OCI-LY3 (cell line): ENCODE data around the gene DNAI2.

Experiments
- H2AFZ ChIP-seq: fragments of 200-600, 300-600 bp; shearing (Covaris generic); 2 replicates; pipeline ENCODE4 v1.6.0; 2014; ENCODE audit warnings: antibody characterized with exemption, low read depth, low read length
- H3K27ac ChIP-seq: fragments of 200-600, 300-600 bp; sonication (generic); 2 replicates; pipeline ENCODE4 v1.5.1; 2014; ENCODE audit warnings: mild to moderate bottlenecking, low read length, moderate library complexity, mixed read lengths
- H3K27me3 ChIP-seq: fragments of 200-600, 300-600 bp; sonication (generic); 2 replicates; pipeline ENCODE4 v1.6.1; 2014; ENCODE audit warnings: low read depth, low read length, mixed read lengths
- H3K36me3 ChIP-seq: fragments of 200-600, 300-600 bp; sonication (generic); replicated peaks from 2 replicates; pipeline ENCODE3; 2014; ENCODE audit warnings: low read depth, low read length, mixed read lengths
- H3K4me1 ChIP-seq: fragments of 300-600, 200-600 bp; sonication (generic); 2 replicates; pipeline ENCODE4 v1.6.1; 2014; ENCODE audit warnings: low read length, mixed read lengths
- H3K4me2 ChIP-seq: fragments of 200-600, 300-600 bp; sonication (generic); 2 replicates; pipeline ENCODE4 v1.6.1; 2014; ENCODE audit warnings: low read length, mixed read lengths
- H3K4me3 ChIP-seq: fragments of 300-600, 200-600 bp; sonication (generic); 2 replicates; pipeline ENCODE4 v1.5.1; 2014; ENCODE audit warnings: antibody characterized with exemption, mild to moderate bottlenecking, low read length, moderate library complexity
- H3K79me2 ChIP-seq: fragments of 300-600, 200-600 bp; shearing (Covaris generic); 2 replicates; pipeline ENCODE4 v1.6.1; 2014; ENCODE audit warnings: mild to moderate bottlenecking, low read length, mixed read lengths
- H3K9ac ChIP-seq: fragments of 300-600, 200-600 bp; shearing (Covaris generic); 2 replicates; pipeline ENCODE4 v1.6.0; 2014; ENCODE audit warnings: mild to moderate bottlenecking, low read length, moderate library complexity
- H3K9me3 ChIP-seq: fragments of 200-600, 300-600 bp; shearing (Covaris generic); 2 replicates; pipeline ENCODE4 v1.6.1; 2014; ENCODE audit warnings: low read length, mixed read lengths; ENCODE audit not compliant: insufficient read depth
- H4K20me1 ChIP-seq: fragments of 200-600, 300-600 bp; sonication (generic); 2 replicates; pipeline ENCODE4 v1.6.1; 2016; ENCODE audit warnings: low read length, mixed read lengths; ENCODE audit not compliant: insufficient read depth
- CTCF ChIP-seq: fragments of 200-600, 300-600 bp; sonication (generic); IDR thresholded peaks from 2 replicates; pipeline ENCODE4 v1.5.1; 2014; ENCODE audit warnings: antibody characterized with exemption, low read length, low read depth
- EZH2phosphoT487 ChIP-seq: fragments of 200-600 bp; shearing (Covaris generic); IDR thresholded peaks from 2 replicates; pipeline ENCODE4 v1.6.1; 2018; ENCODE audit warnings: antibody characterized with exemption, mixed run types, low read depth

DNAI2 gene

GRCh38 chr17:74309902-74310301 lies 35.9 kb downstream of the DNAI2 start:
- Histone ChIP-seq H3K4me1 (no peaks in the 10 kb centered on the region), H3K4me3 (no peak overlapping the region), H3K9ac (no peak overlapping the region), H4K20me1 (no peaks in the 10 kb centered on the region), H3K4me2 (no peak overlapping the region), H3K36me3 (no peaks in the 10 kb centered on the region), H3K79me2 (no peaks in the 10 kb centered on the region), H3K27me3 (no peaks in the 10 kb centered on the region), H2AFZ (no peak overlapping the region), H3K27ac (no peak overlapping the region), H3K9me3 (no peaks in the 10 kb centered on the region)
- TF ChIP-seq EZH2phosphoT487 (no peak), CTCF (no peak)

- Histone ChIP-seq H3K27ac (no peak overlapping the region), H4K20me1 (no peaks in the 10 kb centered on the region), H3K79me2 (no peaks in the 10 kb centered on the region), H3K36me3 (no peaks in the 10 kb centered on the region), H3K27me3 (no peaks in the 10 kb centered on the region), H3K4me2 (no peak overlapping the region), H3K4me3 (no peak overlapping the region), H2AFZ (no peak overlapping the region), H3K9ac (no peak overlapping the region), H3K9me3 (no peaks in the 10 kb centered on the region), H3K4me1 (no peaks in the 10 kb centered on the region)
- TF ChIP-seq CTCF (no peak), EZH2phosphoT487 (no peak)
Observed at GRCh38 chr17:74314877-74315276, 40.8 kb downstream of the DNAI2 start.

GRCh38 chr17:74316220-74316619 lies 42.2 kb downstream of the DNAI2 start:
- Histone ChIP-seq H3K4me3 (no peak overlapping the region), H3K4me1 (no peaks in the 10 kb centered on the region), H4K20me1 (no peaks in the 10 kb centered on the region), H3K27me3 (no peaks in the 10 kb centered on the region), H3K9me3 (no peaks in the 10 kb centered on the region), H3K9ac (no peak overlapping the region), H3K4me2 (no peak overlapping the region), H3K79me2 (no peaks in the 10 kb centered on the region), H2AFZ (no peak overlapping the region), H3K27ac (no peak overlapping the region), H3K36me3 (no peaks in the 10 kb centered on the region)
- TF ChIP-seq EZH2phosphoT487 (no peak), CTCF (no peak)

- no peaks in the 10 kb centered on the region for H3K36me3 ChIP-seq
- no peak overlapping the region for H3K4me3 ChIP-seq
Observed at GRCh38 chr17:74317071-74317470, 43.0 kb downstream of the DNAI2 start.

More at GRCh38 chr17:74317071-74317470, 43.0 kb downstream of the DNAI2 start:
- H3K27me3 ChIP-seq, result peaks cover 5% of the 10 kb centered on the region; the same call in 1 of the 2 replicates
- no peaks in the 10 kb centered on the region for H3K4me1 ChIP-seq
- H4K20me1 ChIP-seq, result no peaks in the 10 kb centered on the region
- H3K9me3 ChIP-seq, result no peaks in the 10 kb centered on the region
- no peaks in the 10 kb centered on the region for H3K79me2 ChIP-seq
- TF ChIP-seq EZH2phosphoT487 (no peak), CTCF (no peak)
- no peak overlapping the region for H3K9ac ChIP-seq
- no peak overlapping the region for H2AFZ ChIP-seq
- H3K27ac ChIP-seq, result no peak overlapping the region
- no peak overlapping the region for H3K4me2 ChIP-seq
